Right hindlimb (tissue), 1 donor: ENCODE data around the gene OR51I1.

Source experiments
- DNase-seq: peaks from one replicate; pipeline ENCODE4 v3.0.0-alpha.2; 2018

The OR51I1 gene, protein sequence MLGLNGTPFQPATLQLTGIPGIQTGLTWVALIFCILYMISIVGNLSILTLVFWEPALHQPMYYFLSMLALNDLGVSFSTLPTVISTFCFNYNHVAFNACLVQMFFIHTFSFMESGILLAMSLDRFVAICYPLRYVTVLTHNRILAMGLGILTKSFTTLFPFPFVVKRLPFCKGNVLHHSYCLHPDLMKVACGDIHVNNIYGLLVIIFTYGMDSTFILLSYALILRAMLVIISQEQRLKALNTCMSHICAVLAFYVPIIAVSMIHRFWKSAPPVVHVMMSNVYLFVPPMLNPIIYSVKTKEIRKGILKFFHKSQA

DNA sequence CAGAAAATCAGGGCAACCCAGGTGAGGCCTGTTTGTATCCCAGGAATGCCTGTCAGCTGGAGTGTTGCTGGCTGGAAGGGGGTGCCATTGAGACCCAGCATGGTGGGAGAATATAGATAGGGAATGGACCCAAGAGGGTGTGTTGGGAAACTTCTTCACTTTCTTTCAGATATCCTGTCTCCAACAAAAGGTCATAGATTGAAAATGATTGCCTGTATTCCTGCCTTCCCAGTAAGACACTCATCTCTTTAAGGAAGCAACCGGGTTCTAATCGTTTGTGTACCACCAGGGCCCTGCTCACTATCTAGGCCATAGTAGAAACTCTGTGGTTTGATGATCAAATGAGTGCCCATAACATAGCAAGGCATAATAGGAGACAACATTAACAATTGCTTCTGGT, at the start of gene OR51I1:
Gene OR51I1 (minus strand): TSS at position 101 of the 400 bp plus-strand sequence. CDS start 0 bp downstream, at position 101.
- no peak for DNase-seq

DNA sequence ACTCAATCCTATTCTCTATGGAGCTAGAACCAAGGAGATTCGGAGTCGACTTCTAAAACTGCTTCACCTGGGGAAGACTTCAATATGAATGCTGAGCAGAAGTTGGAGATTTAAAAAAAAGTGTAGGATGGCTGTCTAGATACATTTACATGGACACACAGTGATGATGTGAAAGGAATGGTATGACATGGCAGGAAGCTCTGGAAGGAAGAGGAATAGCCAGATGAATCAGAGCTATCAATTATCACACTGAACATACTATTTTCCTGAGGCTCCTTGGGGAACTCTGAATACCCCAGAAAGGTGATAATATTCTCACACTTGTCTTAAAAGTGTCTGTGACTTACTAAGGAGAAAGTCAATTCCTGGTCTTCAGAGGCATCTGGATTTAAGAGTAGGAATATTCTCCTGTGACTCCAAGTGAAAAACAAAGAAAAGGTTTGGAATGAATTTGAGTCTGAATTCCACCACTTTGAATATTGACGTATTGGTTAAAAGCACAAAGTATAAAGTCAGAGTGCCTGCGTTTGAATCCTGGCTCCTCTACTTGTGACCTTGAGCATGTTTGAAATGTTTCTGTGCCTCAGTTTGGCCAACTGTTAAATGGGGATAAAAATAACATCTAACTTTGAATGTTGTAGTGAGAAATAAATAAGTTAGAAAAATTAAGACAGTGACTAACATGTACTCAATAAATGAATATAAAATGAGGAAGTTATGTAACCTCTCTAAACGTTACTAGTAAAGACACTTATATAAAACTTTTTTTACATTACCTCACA, 48.5 kb upstream of the OR51I1 start:
- no peak for DNase-seq

DNA sequence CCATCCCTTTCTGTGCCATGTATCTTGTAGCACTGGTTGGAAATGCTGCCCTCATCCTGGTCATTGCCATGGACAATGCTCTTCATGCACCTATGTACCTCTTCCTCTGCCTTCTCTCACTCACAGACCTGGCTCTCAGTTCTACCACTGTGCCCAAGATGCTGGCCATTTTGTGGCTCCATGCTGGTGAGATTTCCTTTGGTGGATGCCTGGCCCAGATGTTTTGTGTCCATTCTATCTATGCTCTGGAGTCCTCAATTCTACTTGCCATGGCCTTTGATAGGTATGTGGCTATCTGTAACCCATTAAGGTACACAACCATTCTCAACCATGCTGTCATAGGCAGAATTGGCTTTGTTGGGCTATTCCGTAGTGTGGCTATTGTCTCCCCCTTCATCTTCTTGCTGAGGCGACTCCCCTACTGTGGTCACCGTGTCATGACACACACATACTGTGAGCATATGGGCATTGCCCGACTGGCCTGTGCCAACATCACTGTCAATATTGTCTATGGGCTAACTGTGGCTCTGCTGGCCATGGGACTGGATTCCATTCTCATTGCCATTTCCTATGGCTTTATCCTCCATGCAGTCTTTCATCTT, 47.6 kb upstream of the OR51I1 start:
- DNase-seq: no peak

DNA sequence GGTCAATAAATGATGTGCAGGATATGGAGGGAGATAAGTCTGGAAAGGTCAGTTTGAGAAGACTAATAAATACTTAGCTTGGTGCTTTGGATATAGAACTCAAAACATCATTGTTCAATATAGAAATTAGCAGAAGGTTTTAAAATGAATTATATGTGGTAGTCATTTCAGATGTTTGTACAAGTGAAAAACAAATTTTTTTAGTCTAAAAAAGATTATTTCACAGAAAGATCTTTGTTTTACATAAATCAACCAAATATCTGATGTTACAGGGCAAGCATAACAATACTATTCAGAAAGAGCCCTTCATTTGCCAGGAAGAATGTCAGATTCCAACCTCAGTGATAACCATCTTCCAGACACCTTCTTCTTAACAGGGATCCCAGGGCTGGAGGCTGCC, 47.1 kb upstream of the OR51I1 start, which contains the start of gene OR52D1:
Gene OR52D1 (plus strand): TSS at position 301 of the 400 bp plus-strand sequence. CDS start 22 bp downstream, at position 323.
- DNase-seq: no peak

DNA sequence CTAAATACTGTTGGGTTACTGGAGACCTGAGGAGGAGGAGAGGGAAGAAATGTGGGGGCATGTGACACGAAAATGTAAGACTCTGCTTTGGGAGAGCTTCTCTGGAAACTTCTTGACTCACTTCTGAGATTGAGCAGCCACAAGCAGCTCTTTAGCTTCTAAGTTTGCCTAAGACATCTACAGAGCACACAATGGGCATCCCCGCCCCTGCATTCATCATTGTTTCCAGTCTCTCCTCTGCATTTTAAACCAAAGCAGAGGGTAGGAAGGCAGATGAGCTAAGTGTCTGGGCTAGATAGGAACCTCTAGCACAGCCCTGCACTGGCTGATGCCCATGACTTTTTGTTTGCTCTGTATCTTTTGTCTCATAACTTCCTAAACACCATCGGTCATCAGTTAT, 45.1 kb upstream of the OR51I1 start:
- no peak for DNase-seq

DNA sequence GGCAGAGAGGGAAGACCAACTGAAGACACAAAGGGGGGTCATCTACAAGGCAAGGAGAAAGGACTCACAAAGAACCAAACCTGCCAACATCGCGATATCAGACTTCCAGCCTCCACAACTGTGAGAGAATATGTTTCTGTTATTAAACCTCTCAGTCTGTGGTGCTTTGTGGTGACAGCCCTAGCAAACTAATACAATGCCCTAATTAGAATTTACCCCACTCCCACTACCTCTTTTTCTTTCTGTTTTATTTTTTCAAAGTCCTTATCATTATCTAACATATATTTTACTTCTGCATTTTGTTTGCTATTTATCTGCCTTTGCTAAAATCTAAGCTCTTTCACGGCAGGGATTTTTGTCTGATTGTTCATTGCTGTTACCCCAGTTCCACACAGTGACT, 44.7 kb upstream of the OR51I1 start:
- no peak for DNase-seq

DNA sequence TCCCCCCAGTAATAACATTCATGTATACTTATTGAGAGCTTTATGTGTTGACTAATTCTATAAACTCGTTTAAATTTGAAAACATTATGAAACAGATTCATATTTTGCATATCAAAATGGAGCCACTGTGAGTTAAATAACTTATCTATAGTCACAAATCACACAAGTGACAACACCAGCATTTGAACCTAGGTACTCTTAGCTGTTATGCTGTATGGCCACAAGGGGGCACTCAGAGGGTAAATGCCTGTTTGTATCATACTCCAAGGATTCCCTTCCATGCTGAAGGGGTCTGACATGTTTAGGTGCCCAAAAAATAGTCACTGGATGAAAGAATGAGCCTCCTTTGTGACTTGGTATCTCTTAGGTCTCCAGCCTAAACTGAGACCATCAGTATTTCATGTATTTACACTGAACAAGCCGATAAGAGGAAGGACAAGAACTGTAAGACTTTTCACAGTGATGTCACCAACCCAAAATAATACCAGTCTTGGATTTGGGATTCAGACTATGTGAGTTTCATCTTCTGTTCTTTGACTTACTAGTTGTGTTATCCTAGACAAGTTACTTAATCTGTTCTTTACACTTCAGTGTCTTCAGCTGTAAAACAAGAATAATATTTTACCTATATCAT, 35.0 kb upstream of the OR51I1 start:
- no peak for DNase-seq

DNA sequence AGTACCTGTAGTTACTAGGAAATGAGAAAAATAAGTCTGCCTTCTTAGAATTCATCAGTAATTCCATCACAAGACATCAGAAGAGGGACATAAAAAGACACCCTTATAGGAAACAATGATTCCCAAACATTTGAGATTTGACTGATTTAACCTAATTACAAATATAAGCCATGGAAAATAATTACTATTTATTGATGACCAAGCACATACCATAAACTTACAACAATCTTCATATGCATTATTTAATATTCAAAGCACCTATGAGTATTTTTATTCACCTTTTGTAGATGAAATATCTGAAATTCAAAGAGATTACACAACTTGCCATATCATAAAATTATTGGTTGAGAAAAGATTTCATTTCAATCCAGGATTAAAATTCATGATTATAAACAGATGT, 32.6 kb upstream of the OR51I1 start:
- DNase-seq: no peak

DNA sequence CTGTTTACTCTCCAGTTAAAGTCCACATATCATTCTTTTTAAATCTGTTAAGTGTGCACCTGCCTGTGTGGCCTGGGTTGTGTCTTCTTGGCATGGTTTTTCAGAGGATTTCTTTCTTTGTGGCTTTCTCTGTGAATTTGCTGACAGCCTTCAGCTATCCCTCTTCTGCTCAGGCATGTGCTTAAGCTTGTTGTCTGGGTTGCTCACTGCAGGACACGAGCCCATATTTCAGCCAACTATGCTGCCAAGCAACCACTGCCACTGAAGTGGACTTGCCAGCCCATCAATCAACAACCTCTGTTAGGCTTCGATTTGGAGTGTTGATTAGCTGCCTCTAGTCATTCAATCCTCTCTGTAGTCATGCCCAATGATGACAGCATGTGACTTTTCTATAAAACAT, 26.2 kb upstream of the OR51I1 start:
- no peak for DNase-seq

DNA sequence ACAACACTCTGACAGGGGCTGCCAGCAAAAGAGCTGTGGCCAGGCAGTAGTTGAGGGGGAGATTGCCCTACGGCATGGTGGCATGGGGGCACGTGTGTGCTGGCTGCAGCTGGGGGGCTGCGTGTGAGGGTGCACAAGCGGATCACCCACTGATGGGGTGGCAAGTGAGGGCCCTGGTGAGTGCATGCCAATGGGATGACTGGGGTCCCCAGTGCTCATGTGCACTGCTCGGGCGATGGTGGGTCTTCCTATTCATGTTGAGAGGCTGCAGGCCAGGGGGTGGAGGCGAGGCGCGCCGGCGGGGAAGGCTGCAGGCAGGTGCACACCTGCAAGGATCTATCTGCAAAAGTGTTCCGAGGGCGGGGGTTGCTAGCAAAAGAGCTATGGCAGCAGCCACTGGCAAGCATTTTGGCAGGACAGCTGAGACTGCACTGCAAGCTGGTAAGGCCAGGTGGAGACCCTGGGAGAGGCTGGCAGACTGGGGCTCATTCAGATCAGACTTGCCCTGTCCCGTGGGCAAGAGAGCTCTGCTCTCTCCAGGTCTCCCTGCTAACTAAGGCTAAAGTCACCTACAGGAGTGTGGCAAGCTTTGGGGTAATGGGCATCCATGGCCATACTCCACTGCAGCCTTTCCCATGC, 19.8 kb upstream of the OR51I1 start:
- DNase-seq: no peak

DNA sequence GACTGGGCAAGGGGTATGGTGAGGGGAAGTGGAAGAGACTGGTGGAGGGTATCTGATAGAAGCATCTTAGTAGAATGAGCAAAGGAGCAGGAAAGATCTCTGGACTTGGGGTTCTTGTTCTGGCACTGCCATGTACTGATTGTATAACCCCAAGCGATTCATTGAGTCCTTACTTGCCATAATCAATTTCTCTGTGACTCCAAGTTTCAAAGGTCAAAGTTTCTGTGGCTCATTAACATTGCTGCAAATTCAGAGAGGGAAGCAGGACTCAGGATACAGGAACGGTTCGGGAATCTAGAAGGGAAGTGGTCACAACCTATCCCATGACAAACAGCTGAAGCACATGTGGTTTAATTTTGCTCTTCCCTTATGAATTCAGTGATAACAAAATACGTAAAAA, 8.1 kb upstream of the OR51I1 start:
- DNase-seq: no peak

DNA sequence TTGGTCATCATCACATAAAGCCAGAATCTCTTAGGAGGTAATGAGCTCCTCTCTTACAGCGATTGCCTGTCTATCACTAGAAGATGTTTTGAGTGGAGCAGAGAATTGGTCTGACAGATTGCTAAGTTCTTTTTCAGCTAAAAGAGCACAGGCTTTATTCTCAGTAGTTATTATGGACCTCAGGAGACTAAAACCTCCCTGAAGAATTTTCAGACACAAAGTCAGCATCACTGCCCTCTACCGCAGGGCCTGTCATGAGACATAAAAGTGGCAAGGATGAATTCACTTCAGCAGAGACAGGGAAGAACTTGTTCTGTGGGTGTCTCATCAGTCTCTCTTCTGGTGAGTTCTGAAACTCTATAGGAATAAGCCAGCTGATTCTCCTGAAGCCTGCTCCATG, 7.7 kb upstream of the OR51I1 start, which contains the start of gene OR51I2:
Gene OR51I2 (plus strand): TSS at position 301 of the 400 bp plus-strand sequence. CDS start 4,166 bp downstream, outside the sequence.
- DNase-seq: no peak

DNA sequence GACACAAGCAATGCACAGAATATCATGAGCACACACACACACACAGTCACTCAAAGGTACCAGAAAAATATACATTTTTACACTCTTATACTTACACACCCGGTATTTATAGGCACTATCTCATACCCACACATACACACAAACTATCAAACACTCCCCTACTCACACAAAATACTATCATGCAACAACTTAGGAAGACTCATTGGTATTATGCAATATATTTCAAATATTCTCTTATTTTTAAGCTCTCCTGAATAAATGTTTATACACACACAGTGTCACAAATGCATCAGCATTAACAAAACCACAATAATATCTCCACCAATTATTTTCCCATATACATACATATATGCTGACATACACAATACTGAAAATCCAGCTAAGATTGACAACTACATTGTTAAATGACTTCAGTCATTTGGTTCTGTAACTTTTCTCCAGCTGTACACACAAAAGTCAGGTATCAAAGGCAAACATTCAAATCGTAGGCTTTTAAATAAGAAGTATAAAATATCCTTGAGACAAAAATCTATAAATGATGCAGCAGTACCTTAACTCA, 2.6 kb upstream of the OR51I1 start:
- no peak for DNase-seq

DNA sequence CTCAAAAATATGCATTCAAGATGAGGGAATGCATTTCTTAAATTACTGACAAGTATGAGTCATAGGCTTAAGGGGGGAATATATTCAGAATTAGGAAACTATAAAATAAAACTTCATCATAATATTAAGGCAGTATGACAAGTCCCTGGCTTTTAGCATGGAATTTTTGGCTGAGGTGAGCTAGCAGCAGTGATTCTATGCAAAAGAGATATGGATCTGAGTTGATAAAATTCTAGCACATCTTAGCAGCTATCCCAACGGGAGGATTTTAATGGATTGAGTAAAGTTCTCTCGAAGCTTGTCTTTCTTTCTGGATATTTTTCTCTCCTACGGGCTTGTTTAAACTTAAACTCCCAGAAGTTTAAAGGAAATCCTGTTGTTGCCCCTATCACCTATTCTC, 18.2 kb downstream of the OR51I1 start:
- no peak for DNase-seq

DNA sequence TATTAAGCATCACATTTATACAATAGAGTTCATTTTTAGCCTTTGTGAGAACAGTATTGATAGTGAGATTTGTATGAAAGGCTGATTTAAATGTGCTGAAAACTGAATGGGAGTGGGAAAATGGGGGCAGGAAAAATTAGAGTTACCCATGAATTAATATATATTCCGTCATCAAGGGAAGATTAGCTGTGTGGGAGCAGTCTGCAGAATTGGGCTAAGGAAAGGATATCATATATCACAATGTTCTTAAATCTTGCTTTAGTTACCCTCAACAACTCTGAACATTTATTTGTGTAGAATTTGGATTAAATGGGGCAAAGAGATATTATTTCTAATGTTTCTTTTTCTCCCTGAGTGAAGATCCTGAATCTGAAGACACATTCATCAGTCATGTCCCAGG, 19.5 kb downstream of the OR51I1 start, which contains the start of gene OR51Q1:
Gene OR51Q1 (plus strand): TSS at position 301 of the 400 bp plus-strand sequence. CDS start 90 bp downstream, at position 391.
- DNase-seq: no peak

DNA sequence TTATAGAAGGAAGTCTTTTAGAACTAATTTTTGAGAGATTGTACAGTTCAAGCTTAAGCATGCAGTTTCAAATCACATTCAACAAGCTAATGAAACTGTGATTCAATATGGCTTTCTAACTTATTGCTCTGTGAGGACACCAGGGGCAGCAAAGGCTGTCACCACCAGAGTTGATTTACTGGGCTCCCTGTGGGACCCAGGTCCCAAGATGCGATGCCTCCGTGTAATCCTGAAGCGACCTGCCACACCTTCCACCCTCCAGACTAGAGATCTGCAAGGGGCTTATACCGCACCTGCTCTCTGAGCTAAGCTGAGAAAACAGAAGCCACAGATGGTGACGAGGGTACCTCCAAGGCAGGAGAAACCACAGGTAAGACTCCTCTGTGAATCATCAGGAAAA, 20.3 kb downstream of the OR51I1 start:
- DNase-seq: no peak

DNA sequence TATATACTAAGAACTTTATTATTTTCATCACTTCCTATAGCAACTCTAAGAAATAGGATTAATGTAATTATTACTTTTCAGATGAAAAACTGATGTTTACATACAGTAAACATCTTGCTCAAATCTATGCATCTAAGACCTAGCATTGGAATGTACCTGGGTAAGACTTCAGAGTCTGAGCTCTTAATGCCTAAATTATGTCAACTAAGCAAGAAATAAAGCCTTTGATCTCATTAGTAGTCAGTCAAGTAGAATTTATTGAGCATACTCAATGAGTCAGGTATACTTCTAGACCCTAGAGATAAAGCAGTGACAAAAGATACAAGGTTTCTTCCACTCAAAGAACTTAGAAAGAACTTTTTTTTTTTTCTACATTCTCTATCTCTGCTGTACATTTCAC, 36.1 kb downstream of the OR51I1 start:
- DNase-seq: no peak

DNA sequence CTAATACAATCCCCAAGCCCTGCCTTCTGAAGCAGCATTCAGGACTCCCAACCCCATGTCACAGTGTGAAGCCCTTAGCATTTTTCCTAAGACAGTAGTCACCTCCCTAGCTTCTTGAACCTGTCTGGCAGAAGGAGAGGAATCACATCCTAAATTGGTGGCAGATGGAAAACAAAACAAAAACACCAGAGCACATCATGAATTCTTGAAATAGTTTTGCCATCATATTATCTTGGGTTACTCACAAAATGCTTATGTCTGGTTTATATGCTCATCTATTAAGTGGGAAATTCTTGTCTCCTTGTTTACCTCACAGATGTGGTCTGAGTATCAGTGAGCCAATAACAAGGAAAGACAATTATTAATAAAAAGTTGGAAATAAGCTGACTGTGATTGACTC, 42.4 kb downstream of the OR51I1 start:
- DNase-seq: no peak

DNA sequence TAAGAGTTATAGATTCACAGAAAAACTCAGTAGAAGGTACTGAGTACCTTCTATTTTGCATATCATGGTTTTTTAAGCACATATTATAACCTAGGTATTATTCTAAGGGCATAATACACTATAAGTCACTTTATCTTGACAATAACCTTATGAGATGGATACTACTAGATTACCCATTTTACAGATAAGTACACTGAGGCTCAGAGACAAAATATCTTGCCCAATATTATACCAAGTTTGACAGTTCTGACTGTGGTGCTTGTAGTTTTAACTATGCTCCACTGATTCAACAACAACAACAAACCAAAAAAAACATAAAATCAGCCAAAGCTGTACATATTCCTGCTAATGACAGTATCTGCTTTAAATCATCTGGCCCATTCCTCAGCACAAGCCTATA, 47.2 kb downstream of the OR51I1 start:
- no peak for DNase-seq
